RKO (cell line): ENCODE data around the gene ATP9B.
"Not testable (repeated sequence)": the region's sequence is repeated elsewhere in the genome, so short reads cannot be mapped to it uniquely, and the experiment has no call there.

Experiments
- DNase-seq: peaks from one replicate; pipeline ENCODE4 v3.0.0-alpha.2; 2016; ENCODE audit warnings: low spot score

ATP9B gene

DNA sequence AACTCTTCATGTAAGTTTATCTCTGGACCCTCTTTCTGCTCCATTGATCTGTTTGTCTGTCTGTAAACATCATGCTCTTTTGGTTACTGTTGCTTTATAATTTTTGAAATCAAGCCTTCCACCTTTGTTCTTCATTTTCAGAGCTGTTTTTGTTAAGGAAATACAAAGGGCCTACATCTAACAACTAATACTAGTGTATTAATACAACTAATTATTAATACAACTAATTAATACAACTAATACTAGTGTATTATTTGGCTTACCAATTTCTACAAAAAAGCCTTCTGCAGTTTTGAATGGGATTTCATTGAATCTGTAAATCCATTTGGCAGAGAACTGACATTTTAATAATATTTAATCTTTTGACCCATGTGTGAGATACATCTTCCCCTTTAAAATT lies 66.7 kb downstream of the ATP9B start:
- DNase-seq: no peak

DNA sequence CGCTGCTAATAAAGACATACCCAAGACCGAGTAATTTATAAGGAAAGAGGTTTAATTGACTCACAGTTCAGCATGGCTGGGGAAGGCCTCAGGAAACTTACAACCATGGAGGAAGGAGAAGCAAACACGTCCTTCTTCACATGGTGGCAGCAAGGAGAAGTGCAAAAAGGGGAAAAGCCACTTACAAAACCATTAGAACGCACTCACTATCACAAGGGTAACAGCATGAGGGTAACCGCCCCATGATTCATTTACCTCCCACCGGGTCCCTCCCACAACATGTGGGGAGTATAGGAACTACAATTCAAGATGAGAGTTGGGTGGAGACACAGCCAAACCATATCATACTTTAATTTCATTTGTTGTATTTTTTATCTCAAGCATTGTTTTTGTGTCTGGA lies 67.5 kb downstream of the ATP9B start:
- peak; percentile 17 for DNase-seq

- DNase-seq: no peak
Observed at GRCh38 chr18:79139206-79139605, 70.0 kb downstream of the ATP9B start.

DNA sequence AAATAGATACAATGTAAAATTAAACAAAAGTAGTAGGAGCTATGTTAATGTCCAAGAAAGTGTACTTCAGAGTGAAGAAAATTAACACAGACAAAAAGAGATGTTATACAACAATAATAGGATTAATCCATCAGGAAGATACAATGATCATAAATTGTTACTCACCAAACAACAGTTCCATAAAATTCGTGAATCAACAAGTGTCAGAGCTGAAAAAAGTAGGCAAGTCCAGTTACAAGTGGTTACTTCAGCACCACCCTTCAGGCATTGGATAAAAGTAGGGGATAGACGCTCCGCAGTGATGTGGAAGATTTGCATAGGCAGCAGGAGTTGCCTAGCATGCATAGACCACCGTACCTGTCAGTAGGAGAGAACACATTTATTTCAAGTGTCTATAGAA lies 77.8 kb downstream of the ATP9B start:
- DNase-seq: no peak

DNA sequence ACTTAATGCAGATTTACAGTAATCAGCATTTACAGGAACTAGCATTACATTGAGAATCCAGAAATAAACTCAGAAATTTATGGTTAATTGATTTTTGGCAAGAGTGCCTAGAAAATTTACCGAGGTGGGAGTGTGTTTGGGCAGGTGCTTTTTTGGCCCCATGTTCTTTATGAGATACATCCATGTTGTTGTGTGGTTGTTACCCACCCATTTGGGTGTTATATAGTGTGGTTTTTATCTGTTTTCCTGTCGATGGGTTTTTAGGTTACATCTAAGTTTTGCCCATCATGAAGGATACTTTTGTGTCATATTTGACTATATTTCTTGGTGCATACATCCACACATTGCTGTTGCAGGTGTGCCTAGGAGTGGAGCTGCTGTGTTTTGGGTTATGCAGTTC lies 82.0 kb downstream of the ATP9B start:
- DNase-seq: no peak

DNA sequence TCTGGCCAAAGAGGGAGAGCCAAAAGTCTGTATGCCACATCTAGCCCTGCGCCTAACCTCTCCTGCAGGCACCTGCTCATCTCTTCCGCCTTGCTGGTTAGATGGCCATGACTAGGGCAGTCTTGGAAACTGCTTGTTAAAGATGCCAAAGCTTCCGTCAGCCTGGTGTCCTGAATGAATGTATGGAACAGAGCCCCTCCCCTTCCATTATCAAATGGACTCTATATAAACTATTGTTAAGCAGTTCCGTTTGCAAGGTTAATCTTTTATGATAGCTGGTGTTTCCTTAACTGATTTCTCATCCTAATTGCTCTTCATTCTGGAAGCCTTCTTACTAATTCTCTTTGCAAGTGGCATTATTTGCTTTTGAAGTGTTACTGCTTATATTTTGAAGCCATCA lies 87.1 kb downstream of the ATP9B start:
- no peak for DNase-seq

- no peak for DNase-seq
Observed at GRCh38 chr18:79164706-79165105, 95.5 kb downstream of the ATP9B start.

GRCh38 chr18:79166702-79167101 lies 97.5 kb downstream of the ATP9B start:
- DNase-seq: no peak

DNA sequence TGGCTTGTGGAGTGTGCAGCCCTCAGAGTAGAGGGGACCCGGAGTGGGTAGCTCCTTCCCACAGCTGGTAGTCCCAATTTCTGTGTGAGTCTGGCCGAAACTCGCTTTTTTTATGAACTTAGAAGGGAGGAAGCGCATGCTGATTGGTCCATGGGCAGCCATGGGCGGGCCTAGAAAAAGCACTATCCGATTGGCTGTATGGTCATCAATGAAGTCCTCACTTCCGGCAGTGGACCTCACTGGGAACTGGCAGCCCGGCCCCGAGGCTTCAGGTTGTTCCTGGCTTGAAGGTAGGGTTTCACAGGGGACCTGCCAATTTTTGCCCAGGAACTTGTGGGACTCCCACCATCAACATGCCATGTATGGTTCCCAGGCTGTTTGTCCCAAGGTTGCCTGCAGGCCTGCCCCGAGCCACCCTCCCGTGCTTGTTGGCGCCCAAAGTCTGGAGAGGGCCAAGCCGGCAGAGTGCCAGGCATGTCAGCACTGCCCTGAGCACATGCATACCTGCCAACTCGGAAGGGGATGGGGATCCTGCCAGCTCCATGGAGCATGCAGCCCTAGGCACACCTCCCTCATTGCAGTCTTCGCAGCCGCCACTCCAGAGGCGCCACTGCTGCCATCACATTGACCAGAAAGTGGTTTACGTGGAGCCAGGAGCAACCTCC lies 98.5 kb downstream of the ATP9B start:
- DNase-seq: no peak

DNA sequence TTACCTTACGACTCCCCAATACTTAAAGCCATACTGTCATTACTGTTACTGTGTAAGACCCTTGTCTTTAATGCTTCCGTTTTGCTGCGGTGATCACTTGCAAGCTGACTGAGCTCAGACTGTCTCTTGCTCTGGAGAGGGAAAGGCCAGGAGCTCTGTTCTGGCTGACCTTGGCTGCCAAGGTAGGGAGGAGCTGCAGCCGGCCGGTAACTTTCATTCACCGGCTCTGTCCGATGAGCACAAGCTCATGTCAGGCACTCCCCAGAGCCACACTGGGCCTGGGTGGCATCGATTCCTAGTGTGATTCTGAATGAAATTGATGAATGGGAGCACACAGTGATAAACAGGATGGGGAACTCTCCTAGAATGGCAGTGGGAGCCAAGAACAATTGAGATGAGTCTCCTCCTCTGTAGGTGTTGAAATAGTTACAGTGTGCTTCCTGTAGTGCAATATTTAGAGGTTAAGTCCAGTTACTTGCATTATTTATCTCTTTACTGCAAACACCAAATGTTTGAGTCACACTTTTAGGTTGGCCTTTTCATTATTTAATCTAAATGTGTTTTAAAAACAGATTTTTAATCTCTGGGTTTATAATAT lies 100.9 kb downstream of the ATP9B start:
- no peak for DNase-seq

GRCh38 chr18:79172331-79172730 lies 103.1 kb downstream of the ATP9B start:
- DNase-seq: not testable (repeated sequence)

- DNase-seq: no peak
Observed at GRCh38 chr18:79173742-79174141, 104.5 kb downstream of the ATP9B start.

- no peak for DNase-seq
Observed at GRCh38 chr18:79178113-79178531, 108.9 kb downstream of the ATP9B start.

GRCh38 chr18:79182047-79182713 lies 113.0 kb downstream of the ATP9B start:
- no peak for DNase-seq

- DNase-seq: no peak
Observed at GRCh38 chr18:79185648-79186047, 116.5 kb downstream of the ATP9B start.

GRCh38 chr18:79186649-79187048 lies 117.5 kb downstream of the ATP9B start:
- no peak for DNase-seq

GRCh38 chr18:79187532-79188277 lies 118.5 kb downstream of the ATP9B start:
- no peak for DNase-seq

GRCh38 chr18:79191418-79191817 lies 122.2 kb downstream of the ATP9B start:
- DNase-seq: no peak

DNA sequence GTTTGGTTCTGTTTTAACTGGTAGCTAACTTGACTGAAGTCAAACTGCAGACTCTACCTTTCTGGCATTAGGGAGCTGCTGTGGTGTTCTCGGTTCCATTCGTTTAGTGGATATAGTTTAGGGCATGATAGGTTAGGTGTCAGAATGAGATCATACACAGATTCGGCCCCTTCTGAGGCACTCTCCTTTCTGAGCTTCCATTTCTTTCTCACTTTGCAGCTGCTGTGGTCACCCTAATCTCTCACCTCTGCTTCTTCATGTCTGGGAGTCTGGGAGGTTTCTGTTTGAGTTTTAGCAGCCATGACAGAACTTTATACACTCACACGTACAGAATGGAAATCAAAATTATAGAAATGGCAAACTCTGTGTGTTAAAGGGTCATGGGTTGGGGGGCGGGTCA lies 122.8 kb downstream of the ATP9B start:
- DNase-seq: no peak

GRCh38 chr18:79193826-79194225 lies 124.6 kb downstream of the ATP9B start:
- no peak for DNase-seq

- DNase-seq: no peak
Observed at GRCh38 chr18:79195716-79196683, 126.8 kb downstream of the ATP9B start.

DNA sequence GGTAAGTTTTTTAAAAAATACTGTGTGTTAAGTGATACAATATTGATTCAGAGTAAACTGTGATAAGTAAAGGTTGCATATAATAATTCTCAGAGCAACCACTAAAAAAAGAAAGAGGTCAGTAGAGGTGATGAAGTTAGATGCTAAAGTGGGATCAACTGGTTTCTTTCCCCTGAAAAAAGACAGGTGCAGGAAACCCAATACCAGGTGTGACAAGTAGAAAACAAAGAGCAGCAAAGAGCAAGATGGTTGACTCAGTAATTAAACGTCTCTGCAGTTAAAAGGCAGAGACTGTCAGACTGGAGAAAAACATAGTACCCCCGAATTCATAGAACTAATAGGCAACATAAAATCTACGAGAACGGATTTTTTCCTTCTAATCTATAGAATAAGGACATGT lies 128.3 kb downstream of the ATP9B start:
- no peak for DNase-seq
